CD4-positive, alpha-beta T cell (primary cell): ENCODE data around the gene GTF2A1. TPM values are rescaled to one million over a fixed set of nuclear protein-coding genes. Genes with fewer than 3 reads are reported as not detected.
A peak's percentile ranks its signal among the peaks of the same experiment; 100 is the strongest.

ENCODE experiments used
- ATAC-seq: fragments of 200-7000 bp; cut with Tn5 transposase; one replicate; pipeline ENCODE4 v1.10.0; 2022; ENCODE audit warnings: mild to moderate bottlenecking; ENCODE audit not compliant: poor library complexity
- CTCF ChIA-PET: fragments of 350-600 bp; sonication (Branson Sonifier 250); formaldehyde crosslinking; loops from one replicate; lab custom pipeline; 2021; ENCODE audit warnings: antibody characterized with exemption, inconsistent platforms; lab: Charles Lee
- POLR2A ChIA-PET: fragments of 350-600 bp; sonication (Branson Sonifier 250); formaldehyde crosslinking; loops from one replicate; lab custom pipeline; 2021; ENCODE audit warnings: antibody characterized with exemption, inconsistent platforms; lab: Charles Lee
- DNase-seq, 14 experiments: peaks; one replicate each; pipeline ENCODE4 v3.0.0-alpha.2; 2013 to 2020; ENCODE audit warnings: mixed read lengths in 2 of 14
- H3K27ac ChIP-seq, 2 donors: one replicate each; pipeline versions ENCODE4 v1.5.1 to v1.7.0; 2013; ENCODE audit warnings: low read length in 2 of 2, low read depth in 1 of 2, mild to moderate bottlenecking in 1 of 2
- H3K27me3 ChIP-seq, 2 experiments: 1 replicate in 1 of 2; 2 replicates in 1 of 2; pipeline versions ENCODE4 v1.6.1 to v1.7.0; 2013; ENCODE audit warnings: low read length in 2 of 2, control low read depth in 1 of 2, mild to moderate bottlenecking in 1 of 2, moderate library complexity in 1 of 2; ENCODE audit not compliant: insufficient read depth in 2 of 2, control insufficient read depth in 1 of 2
- H3K36me3 ChIP-seq: one replicate; pipeline ENCODE4 v1.6.1; 2013; ENCODE audit warnings: low read length, control low read depth; ENCODE audit not compliant: insufficient read depth
- H3K4me1 ChIP-seq: one replicate; pipeline ENCODE4 v1.6.1; 2013; ENCODE audit warnings: low read length, control low read depth; ENCODE audit not compliant: insufficient read depth
- H3K4me3 ChIP-seq: one replicate; pipeline ENCODE4 v1.5.1; 2013; ENCODE audit warnings: mild to moderate bottlenecking, low read length, moderate library complexity
- H3K9me3 ChIP-seq, 2 experiments: 1 replicate in 1 of 2; 2 replicates in 1 of 2; pipeline versions ENCODE4 v1.6.1 to v1.7.0; 2013; ENCODE audit warnings: low read length in 2 of 2, mild to moderate bottlenecking in 2 of 2, control low read depth in 1 of 2, moderate library complexity in 1 of 2; ENCODE audit not compliant: control insufficient read depth in 1 of 2, insufficient read depth in 1 of 2
- H3K27ac Mint-ChIP-seq: one replicate; pipeline ENCODE4 v1.8.0; 2020; ENCODE audit warnings: mixed read lengths
- H3K27me3 Mint-ChIP-seq: one replicate; pipeline ENCODE4 v1.8.0; 2021; ENCODE audit warnings: mixed read lengths
- H3K36me3 Mint-ChIP-seq: one replicate; pipeline ENCODE4 v1.8.0; 2021; ENCODE audit warnings: low read depth, mixed read lengths
- H3K4me1 Mint-ChIP-seq: one replicate; pipeline ENCODE4 v1.8.0; 2021; ENCODE audit warnings: low read depth, mixed read lengths
- H3K4me3 Mint-ChIP-seq: one replicate; pipeline ENCODE4 v1.8.0; 2020; ENCODE audit warnings: mild to moderate bottlenecking, mixed read lengths
- H3K9me3 Mint-ChIP-seq: one replicate; pipeline ENCODE4 v1.8.0; 2020; ENCODE audit warnings: mixed read lengths
- CTCF ChIP-seq: fragments of 200-600 bp; IDR thresholded peaks from one replicate; pipeline ENCODE4 v1.8.0; 2022; ENCODE audit warnings: antibody characterized with exemption, mild to moderate bottlenecking
- intact Hi-C, 2 experiments: fragments of 100-400 bp; cut with DNase I in 1 of 2; cut with micrococcal nuclease in 1 of 2; formaldehyde crosslinking; loops; one replicate each; pipeline versions ENCODE4 v1.15.1 to v1.9.0; 2023 to 2025; cut with DNase I, micrococcal nuclease
- polyA plus RNA-seq, 2 donors: library from polyadenylated mRNA; unstranded; fragments of 120-200 nt; gene quantifications; one replicate each; pipeline ENCODE4 v1.2.1, GENCODE V29; 2013
- total RNA-seq, 174 experiments: library from RNA in 2 of 174; stranded (reverse) in 2 of 174; gene quantifications; one replicate each; pipeline ENCODE4 v1.2.3 and lab custom pipeline; 2021 to 2026

The GTF2A1 gene
- total RNA-seq = 10 to 100 TPM; 11.5 to 12.8 TPM
- 19.2 TPM for polyA plus RNA-seq (2013, experiment 1 of 2)
- polyA plus RNA-seq (2013, experiment 2 of 2) = 20.4 TPM
- 37.2 to 139 (median 86.3) reads per million in 172 experiments for total RNA-seq (lab: John Stamatoyannopoulos, UW)

- Mint-ChIP-seq H3K9me3 (no peaks in the 10 kb centered on the region), H3K27me3 (peaks cover 9% of the 10 kb centered on the region), H3K36me3 (peaks cover 41% of the 10 kb centered on the region), H3K4me1 (peaks cover 46% of the 10 kb centered on the region), H3K27ac (peak within 1 kb of the TSS; percentile 99), H3K4me3 (peak within 1 kb of the TSS; percentile 100)
- ChIA-PET CTCF (interaction anchor here (1.0 to 1.8 kb wide), 3 partner anchors 45 to 51 kb away, joined by 3 to 5 read pairs (median 3); no protein-coding TSS in a partner anchor), POLR2A (interaction anchor here (0.6 to 2.2 kb wide), 19 partner anchors 20 to 312 kb away, joined by 3 to 42 read pairs (median 7); partner anchors contain the start of genes CEP128 and SEL1L)
- Histone ChIP-seq H3K27ac (peak within 1 kb of the TSS; percentile 97 to 98), H3K9me3 (no peaks in the 10 kb centered on the region), H3K4me3 (peak within 1 kb of the TSS; percentile 92), H3K4me1 (peaks cover 14% of the 10 kb centered on the region), H3K27me3 (no peaks in the 10 kb centered on the region), H3K36me3 (peaks cover 5% of the 10 kb centered on the region)
- ATAC-seq (peak; percentile 63), DNase-seq (peak; percentile 87 to 98 (median 95))
- no peak for TF ChIP-seq CTCF
- intact Hi-C loops = loop anchor here (2.0 to 5.0 kb wide), 3 partner anchors 48 to 314 kb away; partner anchors contain the start of gene SEL1L (in 1 of the 2)
These were observed at the start of gene GTF2A1 for GRCh38 chr14:81220830-81221578. TSS of gene GTF2A1 (minus strand) at chr14:81220959. CDS start at chr14:81220518, 441 bp downstream.

GRCh38 chr14:81269979-81270375, 49.2 kb upstream of the GTF2A1 start:
- DNase-seq (no peak), ATAC-seq (no peak)
- H3K27me3 Mint-ChIP-seq = peaks cover 7% of the 10 kb centered on the region
- Histone ChIP-seq H3K4me1 (no peaks in the 10 kb centered on the region), H3K27ac (no peak overlapping the region), H3K36me3 (no peaks in the 10 kb centered on the region), H3K4me3 (no peak overlapping the region), H3K27me3 (no peaks in the 10 kb centered on the region), H3K9me3 (no peaks in the 10 kb centered on the region)
- no peak for TF ChIP-seq CTCF
- POLR2A ChIA-PET = interaction anchor here (0.9 kb wide), 1 partner anchor 51 kb away, joined by 5 read pairs; no protein-coding TSS in a partner anchor
- intact Hi-C loops = loop anchor here (2.0 kb wide), 2 partner anchors 49 to 183 kb away; partner anchors contain the start of gene GTF2A1 (in 1 of the 2)
- no peak overlapping the region for H3K4me3 Mint-ChIP-seq
- H3K9me3 Mint-ChIP-seq = no peaks in the 10 kb centered on the region
- no peaks in the 10 kb centered on the region for H3K36me3 Mint-ChIP-seq
- no peak overlapping the region for H3K27ac Mint-ChIP-seq
- peaks cover 27% of the 10 kb centered on the region for H3K4me1 Mint-ChIP-seq
- CTCF ChIA-PET = interaction anchor here (0.6 to 1.3 kb wide), 2 partner anchors 99 to 195 kb away, joined by 3 to 4 read pairs; no protein-coding TSS in a partner anchor

GRCh38 chr14:81269100-81269978, 48.6 kb upstream of the GTF2A1 start:
- Histone ChIP-seq H3K4me1 (no peaks in the 10 kb centered on the region), H3K36me3 (no peaks in the 10 kb centered on the region), H3K27ac (no peak overlapping the region), H3K27me3 (no peaks in the 10 kb centered on the region), H3K4me3 (no peak overlapping the region), H3K9me3 (no peaks in the 10 kb centered on the region)
- ChIA-PET POLR2A (interaction anchor here (0.9 to 2.9 kb wide), 3 partner anchors 48 to 99 kb away, joined by 4 to 15 read pairs (median 5); partner anchors contain the start of gene GTF2A1), CTCF (interaction anchor here (0.6 to 1.3 kb wide), 4 partner anchors 19 to 196 kb away, joined by 3 to 4 read pairs (median 3); no protein-coding TSS in a partner anchor)
- intact Hi-C loops = loop anchor here in 1 of 2 experiments (2.0 kb wide), 1 partner anchor 49 kb away; the partner anchor contains the start of gene GTF2A1
- Mint-ChIP-seq H3K36me3 (no peaks in the 10 kb centered on the region), H3K4me3 (no peak overlapping the region), H3K4me1 (peaks cover 27% of the 10 kb centered on the region), H3K27ac (no peak overlapping the region), H3K9me3 (no peaks in the 10 kb centered on the region), H3K27me3 (peaks cover 7% of the 10 kb centered on the region)
- TF ChIP-seq CTCF = peak; percentile 84
- DNase-seq (peak in 4 of 14 experiments; percentile 9 to 61 (median 55)), ATAC-seq (peak; percentile 47)
